Hepatocyte (in vitro differentiated cells): ENCODE data around the gene LIN52. TPM values are rescaled to one million over a fixed set of nuclear protein-coding genes. Genes with fewer than 3 reads are reported as not detected.

Experiments
- DNase-seq: peaks from one replicate; pipeline ENCODE4 v3.0.0-alpha.2; 2016; ENCODE audit warnings: low spot score
- H2AFZ ChIP-seq: fragments of 200-600 bp; sonication (generic); 2 replicates; pipeline ENCODE4 v1.6.0; 2016; ENCODE audit warnings: antibody characterized with exemption, mild to moderate bottlenecking
- H3K27ac ChIP-seq: fragments of 200-600 bp; sonication (generic); 2 replicates; pipeline ENCODE4 v1.5.1; 2016; ENCODE audit warnings: mild to moderate bottlenecking
- H3K27me3 ChIP-seq: fragments of 200-600 bp; sonication (generic); 2 replicates; pipeline ENCODE4 v1.6.1; 2016
- H3K36me3 ChIP-seq: fragments of 200-600 bp; sonication (generic); replicated peaks from 2 replicates; pipeline ENCODE4 v1.5.1; 2016; ENCODE audit warnings: low read depth; ENCODE audit not compliant: insufficient read depth
- H3K4me1 ChIP-seq: fragments of 200-600 bp; sonication (generic); 2 replicates; pipeline ENCODE4 v1.5.1; 2016; ENCODE audit warnings: mild to moderate bottlenecking, moderate library complexity; ENCODE audit not compliant: insufficient read depth
- H3K4me2 ChIP-seq: fragments of 200-600 bp; sonication (generic); 2 replicates; pipeline ENCODE4 v1.6.0; 2016
- H3K4me3 ChIP-seq: fragments of 200-600 bp; sonication (generic); 2 replicates; pipeline ENCODE4 v1.5.1; 2016; ENCODE audit warnings: mild to moderate bottlenecking
- H3K79me2 ChIP-seq: fragments of 200-600 bp; sonication (generic); 2 replicates; pipeline ENCODE4 v1.6.0; 2017; ENCODE audit warnings: mild to moderate bottlenecking
- H3K9me2 ChIP-seq: fragments of 200-600 bp; sonication (generic); replicated peaks from 2 replicates; pipeline ENCODE4 v1.6.0; 2017; ENCODE audit warnings: mild to moderate bottlenecking; ENCODE audit not compliant: insufficient read depth
- H3K9me3 ChIP-seq: fragments of 200-600 bp; sonication (generic); 2 replicates; pipeline ENCODE4 v1.5.1; 2016; ENCODE audit warnings: low read depth, mild to moderate bottlenecking
- H4K20me1 ChIP-seq: fragments of 200-600 bp; sonication (generic); 2 replicates; pipeline ENCODE4 v1.6.0; 2016; ENCODE audit warnings: mild to moderate bottlenecking; ENCODE audit not compliant: insufficient read depth, poor library complexity, severe bottlenecking
- CTCF ChIP-seq: fragments of 200-600 bp; sonication (generic); IDR thresholded peaks from 2 replicates; pipeline ENCODE4 v1.5.1; 2016; ENCODE audit warnings: antibody characterized with exemption, mild to moderate bottlenecking; ENCODE audit not compliant: poor library complexity
- EZH2 ChIP-seq: fragments of 200-600 bp; sonication (generic); IDR thresholded peaks from 2 replicates; pipeline ENCODE4 v1.6.1; 2016; ENCODE audit warnings: antibody characterized with exemption, mild to moderate bottlenecking, borderline replicate concordance
- EZH2phosphoT487 ChIP-seq: fragments of 200-600 bp; sonication (generic); IDR thresholded peaks from one replicate; pipeline ENCODE4 v1.6.1; 2018; ENCODE audit warnings: antibody characterized with exemption, mild to moderate bottlenecking, low read depth, moderate library complexity; ENCODE audit not compliant: unreplicated experiment, severe bottlenecking
- WGBS: methylation state at CpG from one replicate; pipeline ENCODE4 v1.1.6; 2016; ENCODE audit warnings: low lambda C conversion rate; ENCODE audit errors: missing lambda C conversion rate; 5-methylcytosine and 5-hydroxymethylcytosine counted together
- polyA plus RNA-seq: library from polyadenylated mRNA; unstranded; fragments of >200 nt; fragmentation: Nextera tagmentation; extraction: Ambion mirVana; gene quantifications from 2 replicates; pipeline ENCODE4 v1.2.1, GENCODE V29; 2016
- total RNA-seq: library from RNA; depleted of rRNA; stranded (reverse); fragments of >200 nt; gene quantifications from 2 replicates; pipeline ENCODE4 v1.2.3, GENCODE V29; 2014

The LIN52 gene
- total and polyA plus RNA-seq, 2 experiments from 2014 or later, result 13.5 to 14.4 TPM

GRCh38 chr14:74142523-74142922 is 57.8 kb downstream of the LIN52 start:
- Histone ChIP-seq H3K9me3 (no peaks in the 10 kb centered on the region), H2AFZ (no peak overlapping the region), H3K4me1 (peaks cover 15% of the 10 kb centered on the region), H3K4me2 (no peak overlapping the region), H3K36me3 (no peaks in the 10 kb centered on the region), H3K9me2 (no peaks in the 10 kb centered on the region), H3K4me3 (no peak overlapping the region), H3K27me3 (no peaks in the 10 kb centered on the region), H3K27ac (no peak overlapping the region), H4K20me1 (no peaks in the 10 kb centered on the region), H3K79me2 (no peaks in the 10 kb centered on the region)
- WGBS, result 64% methylated on average over 4 of the region's 4 CpGs
- no peak for DNase-seq
- TF ChIP-seq EZH2phosphoT487, result no peak
- TF ChIP-seq EZH2, result no peak
- TF ChIP-seq CTCF, result no peak

- Histone ChIP-seq H3K79me2 (no peaks in the 10 kb centered on the region), H3K9me2 (no peaks in the 10 kb centered on the region), H3K27me3 (no peaks in the 10 kb centered on the region), H3K27ac (peak overlapping the region; percentile 47), H3K4me2 (no peak overlapping the region), H4K20me1 (no peaks in the 10 kb centered on the region), H3K9me3 (no peaks in the 10 kb centered on the region), H2AFZ (no peak overlapping the region), H3K36me3 (no peaks in the 10 kb centered on the region), H3K4me3 (no peak overlapping the region), H3K4me1 (peaks cover 15% of the 10 kb centered on the region)
- WGBS, result 69% methylated on average over 3 of the region's 3 CpGs
- no peak for TF ChIP-seq CTCF
- TF ChIP-seq EZH2, result no peak
- no peak for TF ChIP-seq EZH2phosphoT487
- DNase-seq, result peak; percentile 36
Measured at GRCh38 chr14:74144789-74145188, 60.0 kb downstream of the LIN52 start.

DNA sequence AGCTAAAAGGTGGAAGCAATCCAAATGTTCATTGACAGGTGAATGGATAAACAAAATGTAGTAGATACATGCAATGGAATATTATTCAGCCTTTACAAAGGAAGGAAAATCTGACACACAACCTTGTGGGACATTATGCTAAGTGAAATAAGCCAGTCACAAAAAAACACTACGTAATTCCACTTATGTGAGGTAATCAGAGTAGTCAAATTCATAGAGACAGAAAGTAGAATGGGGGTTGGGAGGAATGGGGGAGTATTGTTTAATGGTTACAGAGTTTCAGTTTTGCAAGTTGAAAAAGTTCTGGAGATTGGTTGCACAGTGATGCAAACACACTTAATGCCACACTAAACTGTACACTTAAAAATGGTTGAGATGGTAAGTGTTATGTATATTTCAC is 62.8 kb downstream of the LIN52 start:
- no peak for DNase-seq

More for the DNA sequence above, 62.8 kb downstream of the LIN52 start:
- Histone ChIP-seq H3K9me2 (no peaks in the 10 kb centered on the region), H3K27ac (no peak overlapping the region), H3K4me2 (no peak overlapping the region), H4K20me1 (no peaks in the 10 kb centered on the region), H3K79me2 (no peaks in the 10 kb centered on the region), H3K36me3 (no peaks in the 10 kb centered on the region), H3K27me3 (no peaks in the 10 kb centered on the region), H3K4me1 (peaks cover 3% of the 10 kb centered on the region), H3K4me3 (no peak overlapping the region), H3K9me3 (no peaks in the 10 kb centered on the region), H2AFZ (no peak overlapping the region)
- no peak for TF ChIP-seq CTCF
- TF ChIP-seq EZH2phosphoT487, result no peak
- TF ChIP-seq EZH2, result no peak
- 100% methylated on average over 1 of the region's 1 CpG for WGBS
